Measurements from ENCODE around the gene ZMIZ1. TPM values are rescaled to one million over a fixed set of nuclear protein-coding genes. Genes with fewer than 3 reads are reported as not detected.
"Not testable (repeated sequence)": the region's sequence is repeated elsewhere in the genome, so short reads cannot be mapped to it uniquely, and the experiment has no call there.

ZMIZ1 gene
- total RNA-seq, 1 experiment from 2014 or later = 42.3 TPM

DNA sequence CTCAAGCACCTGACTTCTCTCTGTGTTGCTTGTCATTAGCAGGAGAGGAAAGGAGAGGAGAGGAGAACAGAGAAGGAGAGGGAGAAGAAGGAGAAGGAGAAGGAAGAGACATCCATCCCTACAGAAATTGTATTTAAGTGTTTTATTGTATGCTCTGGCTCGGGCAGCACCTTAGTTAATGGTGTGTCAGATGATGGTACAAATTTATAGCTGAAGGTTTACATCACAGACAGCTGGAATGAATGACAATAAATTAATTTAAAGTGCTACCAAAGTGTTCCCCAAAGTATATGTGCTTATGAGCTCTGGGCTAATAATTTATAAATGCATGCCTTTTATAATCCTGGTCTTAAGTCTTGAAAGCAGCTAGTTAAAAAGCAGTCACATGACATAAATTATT lies 38.1 kb upstream of the ZMIZ1 start:
- intact Hi-C loops (cut with micrococcal nuclease; ENCODE audit: unreplicated experiment) = no loop called here
- Mint-ChIP-seq H3K9me3 (ENCODE audit: unreplicated experiment) (no peaks in the 10 kb centered on the region), H3K4me1 (ENCODE audit: low read depth, unreplicated experiment) (no peaks in the 10 kb centered on the region), H3K27me3 (ENCODE audit: insufficient read depth, unreplicated experiment) (no peaks in the 10 kb centered on the region), H3K36me3 (ENCODE audit: insufficient read depth, unreplicated experiment) (no peaks in the 10 kb centered on the region), H3K4me3 (ENCODE audit: unreplicated experiment) (no peak overlapping the region), H3K27ac (ENCODE audit: unreplicated experiment) (no peak overlapping the region)
- DNase-seq = no peak
- CTCF ChIA-PET = interaction anchor here (1.6 kb wide), 1 partner anchor 20 kb away, joined by 4 read pairs; no protein-coding TSS in a partner anchor
- Histone ChIP-seq H3K4me1 (no peaks in the 10 kb centered on the region), H3K27me3 (replicated peaks; ENCODE audit: control insufficient read depth, insufficient read depth, low read length) (no peaks in the 10 kb centered on the region), H3K4me3 (ENCODE audit: low read depth, low read length) (no peak overlapping the region), H3K36me3 (ENCODE audit: control insufficient read depth, insufficient read depth, low read length) (no peaks in the 10 kb centered on the region), H3K9me3 (no peaks in the 10 kb centered on the region)
- BruUV-seq (replicated peaks) = no TSS peak
- TF ChIP-seq, protein P1, sequence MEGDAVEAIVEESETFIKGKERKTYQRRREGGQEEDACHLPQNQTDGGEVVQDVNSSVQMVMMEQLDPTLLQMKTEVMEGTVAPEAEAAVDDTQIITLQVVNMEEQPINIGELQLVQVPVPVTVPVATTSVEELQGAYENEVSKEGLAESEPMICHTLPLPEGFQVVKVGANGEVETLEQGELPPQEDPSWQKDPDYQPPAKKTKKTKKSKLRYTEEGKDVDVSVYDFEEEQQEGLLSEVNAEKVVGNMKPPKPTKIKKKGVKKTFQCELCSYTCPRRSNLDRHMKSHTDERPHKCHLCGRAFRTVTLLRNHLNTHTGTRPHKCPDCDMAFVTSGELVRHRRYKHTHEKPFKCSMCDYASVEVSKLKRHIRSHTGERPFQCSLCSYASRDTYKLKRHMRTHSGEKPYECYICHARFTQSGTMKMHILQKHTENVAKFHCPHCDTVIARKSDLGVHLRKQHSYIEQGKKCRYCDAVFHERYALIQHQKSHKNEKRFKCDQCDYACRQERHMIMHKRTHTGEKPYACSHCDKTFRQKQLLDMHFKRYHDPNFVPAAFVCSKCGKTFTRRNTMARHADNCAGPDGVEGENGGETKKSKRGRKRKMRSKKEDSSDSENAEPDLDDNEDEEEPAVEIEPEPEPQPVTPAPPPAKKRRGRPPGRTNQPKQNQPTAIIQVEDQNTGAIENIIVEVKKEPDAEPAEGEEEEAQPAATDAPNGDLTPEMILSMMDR (IDR thresholded peaks at IDR 0.05; ENCODE audit: insufficient read depth in 1 of 2, low read depth in 1 of 2, low read length in 1 of 2, severe bottlenecking in 1 of 2, unreplicated experiment in 1 of 2) = no peak
- POLR2A ChIA-PET = no interaction called here

DNA sequence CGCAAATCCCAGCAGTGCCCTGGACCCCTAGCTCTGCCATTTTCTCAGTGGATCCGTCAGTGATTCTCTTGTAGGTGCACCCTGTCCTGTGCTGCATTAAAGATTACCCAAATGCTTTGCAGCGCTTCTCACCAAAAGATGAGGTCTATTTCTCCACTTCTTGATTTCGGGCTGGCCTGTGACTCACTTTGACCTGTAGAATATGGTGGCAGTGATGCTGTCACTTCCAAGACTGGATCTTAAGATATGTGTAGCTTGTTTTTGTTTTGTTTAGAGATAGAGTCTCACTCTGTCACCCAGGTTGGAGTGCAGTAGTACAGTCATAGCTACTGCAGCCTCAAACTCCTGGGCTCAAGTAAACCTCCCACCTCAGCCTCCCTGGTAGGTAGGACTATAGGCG lies 37.0 kb upstream of the ZMIZ1 start:
- Histone ChIP-seq H3K27me3 (replicated peaks; ENCODE audit: control insufficient read depth, insufficient read depth, low read length) (no peaks in the 10 kb centered on the region), H3K36me3 (ENCODE audit: control insufficient read depth, insufficient read depth, low read length) (no peaks in the 10 kb centered on the region), H3K4me3 (ENCODE audit: low read depth, low read length) (no peak overlapping the region), H3K4me1 (no peaks in the 10 kb centered on the region), H3K9me3 (no peaks in the 10 kb centered on the region)
- ChIA-PET POLR2A (interaction anchor here (1.0 kb wide), 1 partner anchor 58 kb away, joined by 3 read pairs; no protein-coding TSS in a partner anchor), CTCF (no interaction called here)
- no TSS peak for BruUV-seq (replicated peaks)
- H3K4me3 Mint-ChIP-seq (ENCODE audit: unreplicated experiment) = no peak overlapping the region
- H3K27me3 Mint-ChIP-seq (ENCODE audit: insufficient read depth, unreplicated experiment) = no peaks in the 10 kb centered on the region
- H3K9me3 Mint-ChIP-seq (ENCODE audit: unreplicated experiment) = no peaks in the 10 kb centered on the region
- no peaks in the 10 kb centered on the region for H3K36me3 Mint-ChIP-seq (ENCODE audit: insufficient read depth, unreplicated experiment)
- DNase-seq = no peak
- H3K4me1 Mint-ChIP-seq (ENCODE audit: low read depth, unreplicated experiment) = no peaks in the 10 kb centered on the region
- TF ChIP-seq, protein P1 (IDR thresholded peaks at IDR 0.05; ENCODE audit: insufficient read depth in 1 of 2, low read depth in 1 of 2, low read length in 1 of 2, severe bottlenecking in 1 of 2, unreplicated experiment in 1 of 2) = no peak
- intact Hi-C loops (cut with micrococcal nuclease; ENCODE audit: unreplicated experiment) = no loop called here
- H3K27ac Mint-ChIP-seq (ENCODE audit: unreplicated experiment) = no peak overlapping the region

DNA sequence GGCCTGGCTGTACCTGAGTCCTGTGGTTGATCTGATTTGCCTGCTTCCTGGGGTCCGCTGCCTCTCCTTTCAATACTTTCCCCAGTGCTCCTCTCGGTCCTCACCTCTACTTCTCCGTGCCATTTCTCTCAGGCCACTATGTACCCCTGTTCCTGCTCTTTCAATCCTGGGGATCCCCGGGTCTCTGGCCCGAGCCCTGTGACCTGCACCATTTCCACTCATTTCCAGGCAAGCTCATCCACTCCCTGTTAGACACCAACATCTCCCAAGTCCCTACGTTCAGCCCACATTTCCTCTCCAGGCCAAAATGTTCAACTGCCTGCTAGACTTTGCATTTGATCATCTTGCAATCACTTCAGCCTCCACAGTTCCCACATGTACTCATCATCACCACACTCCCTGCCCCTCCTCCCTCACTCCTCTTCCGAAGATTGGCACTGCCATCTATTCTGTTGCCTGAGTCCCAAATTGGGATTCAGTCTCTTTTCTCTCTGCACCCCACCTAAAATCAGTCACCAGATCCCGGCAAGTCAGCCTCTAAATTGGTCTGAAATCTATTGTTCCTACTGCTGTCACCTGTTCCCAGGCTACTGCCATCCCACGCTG lies 34.4 kb upstream of the ZMIZ1 start:
- no peaks in the 10 kb centered on the region for H3K4me1 ChIP-seq
- no peak overlapping the region for H3K4me3 ChIP-seq (ENCODE audit: low read depth, low read length)
- no peaks in the 10 kb centered on the region for H3K27me3 Mint-ChIP-seq (ENCODE audit: insufficient read depth, unreplicated experiment)
- CTCF ChIA-PET = no interaction called here
- intact Hi-C loops (cut with micrococcal nuclease; ENCODE audit: unreplicated experiment) = no loop called here
- H3K4me1 Mint-ChIP-seq (ENCODE audit: low read depth, unreplicated experiment) = peaks cover 10% of the 10 kb centered on the region
- no peaks in the 10 kb centered on the region for H3K27me3 ChIP-seq (replicated peaks; ENCODE audit: control insufficient read depth, insufficient read depth, low read length)
- peak in 1 of 2 experiments; percentile 7 for DNase-seq
- no TSS peak for BruUV-seq (replicated peaks)
- H3K4me3 Mint-ChIP-seq (ENCODE audit: unreplicated experiment) = no peak overlapping the region
- TF ChIP-seq, protein P1 (IDR thresholded peaks at IDR 0.05; ENCODE audit: insufficient read depth in 1 of 2, low read depth in 1 of 2, low read length in 1 of 2, severe bottlenecking in 1 of 2, unreplicated experiment in 1 of 2) = no peak
- H3K36me3 Mint-ChIP-seq (ENCODE audit: insufficient read depth, unreplicated experiment) = no peaks in the 10 kb centered on the region
- H3K36me3 ChIP-seq (ENCODE audit: control insufficient read depth, insufficient read depth, low read length) = no peaks in the 10 kb centered on the region
- POLR2A ChIA-PET = no interaction called here
- no peaks in the 10 kb centered on the region for H3K9me3 Mint-ChIP-seq (ENCODE audit: unreplicated experiment)
- no peaks in the 10 kb centered on the region for H3K9me3 ChIP-seq
- H3K27ac Mint-ChIP-seq (ENCODE audit: unreplicated experiment) = no peak overlapping the region

DNA sequence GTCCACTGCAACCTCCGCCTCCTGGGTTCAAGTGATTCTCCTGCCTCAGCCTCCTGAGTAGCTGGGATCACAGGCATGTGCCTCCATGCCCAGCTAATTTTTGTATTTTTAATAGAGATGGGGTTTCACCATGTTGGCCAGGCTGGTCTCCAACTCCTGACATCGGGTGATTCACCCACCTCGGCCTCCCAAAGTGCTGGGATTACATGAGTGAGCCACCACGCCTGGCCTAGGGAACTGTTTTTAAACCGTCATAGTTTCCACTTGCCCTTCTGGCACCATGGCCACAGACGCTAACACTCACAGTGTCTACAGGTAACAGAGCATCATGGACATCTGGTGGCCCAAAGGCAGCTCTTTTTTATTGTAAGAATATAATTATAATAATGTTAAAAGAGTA lies 32.4 kb upstream of the ZMIZ1 start:
- H3K9me3 ChIP-seq; BruUV-seq (replicated peaks); H3K36me3 Mint-ChIP-seq (ENCODE audit: insufficient read depth, unreplicated experiment); H3K27me3 ChIP-seq (replicated peaks; ENCODE audit: control insufficient read depth, insufficient read depth, low read length); H3K4me1 ChIP-seq; H3K27me3 Mint-ChIP-seq (ENCODE audit: insufficient read depth, unreplicated experiment); H3K4me3 Mint-ChIP-seq (ENCODE audit: unreplicated experiment); CTCF ChIA-PET; intact Hi-C loops (cut with micrococcal nuclease; ENCODE audit: unreplicated experiment); POLR2A ChIA-PET; H3K36me3 ChIP-seq (ENCODE audit: control insufficient read depth, insufficient read depth, low read length); H3K27ac Mint-ChIP-seq (ENCODE audit: unreplicated experiment); H3K9me3 Mint-ChIP-seq (ENCODE audit: unreplicated experiment); H3K4me3 ChIP-seq (ENCODE audit: low read depth, low read length): not testable (repeated sequence)
- peak in 1 of 2 experiments; percentile 1 for DNase-seq
- H3K4me1 Mint-ChIP-seq (ENCODE audit: low read depth, unreplicated experiment) = peaks cover 13% of the 10 kb centered on the region

Data from Caco-2 (cell line).